Measurements from ENCODE around the gene FAM174C.
A peak's percentile ranks its signal among the peaks of the same experiment; 100 is the strongest.
"Not testable (repeated sequence)": the region's sequence is repeated elsewhere in the genome, so short reads cannot be mapped to it uniquely, and the experiment has no call there.

FAM174C gene

GRCh38 chr19:1304197-1304924 is 29.0 kb downstream of the FAM174C start:
- no peaks in the 10 kb centered on the region for H3K36me3 ChIP-seq (replicated peaks)
- no peaks in the 10 kb centered on the region for H3K27me3 ChIP-seq (ENCODE audit: low read depth)
- in situ Hi-C loops (cut with MboI; ENCODE audit: low sequenced_read_pairs) = no loop called here
- no peaks in the 10 kb centered on the region; the same call in 1 of the 2 replicates for H3K4me1 ChIP-seq
- no peaks in the 10 kb centered on the region for H3K9me3 ChIP-seq
- DNase-seq (ENCODE audit: low spot score in 2 of 2) = no peak
- H3K4me3 ChIP-seq = no peak overlapping the region

DNA sequence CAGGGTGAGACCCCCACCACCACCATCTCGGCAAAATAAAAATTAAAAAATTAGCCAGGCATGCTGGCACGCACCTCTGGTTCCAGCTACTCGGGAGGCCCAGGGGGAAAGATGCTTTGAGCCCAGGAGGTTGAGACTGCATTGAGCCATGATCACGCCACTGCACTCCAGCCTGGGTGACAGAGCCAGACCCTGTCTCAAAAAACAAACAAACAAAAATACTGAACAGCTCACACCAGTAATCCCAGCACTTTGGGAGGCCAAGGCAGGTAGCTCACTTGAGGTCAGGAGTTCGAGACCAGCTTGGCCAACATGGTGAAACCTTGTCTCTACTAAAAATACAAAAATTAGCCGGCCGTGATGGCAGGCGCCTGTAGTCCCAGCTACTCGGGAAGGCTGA is 30.0 kb downstream of the FAM174C start:
- H3K9me3 ChIP-seq; H3K27me3 ChIP-seq (ENCODE audit: low read depth); in situ Hi-C loops (cut with MboI; ENCODE audit: low sequenced_read_pairs); H3K4me3 ChIP-seq; H3K4me1 ChIP-seq; DNase-seq (ENCODE audit: low spot score in 2 of 2); H3K36me3 ChIP-seq (replicated peaks): not testable (repeated sequence)

GRCh38 chr19:1307320-1307719 is 32.0 kb downstream of the FAM174C start:
- Histone ChIP-seq H3K4me1 (no peaks in the 10 kb centered on the region; the same call in 1 of the 2 replicates), H3K27me3 (ENCODE audit: low read depth) (no peaks in the 10 kb centered on the region), H3K4me3 (no peak overlapping the region), H3K36me3 (replicated peaks) (no peaks in the 10 kb centered on the region), H3K9me3 (no peaks in the 10 kb centered on the region)
- DNase-seq (ENCODE audit: low spot score in 2 of 2) = no peak
- in situ Hi-C loops (cut with MboI; ENCODE audit: low sequenced_read_pairs) = no loop called here

- Histone ChIP-seq H3K4me3 (no peak overlapping the region), H3K4me1 (no peaks in the 10 kb centered on the region; the same call in 1 of the 2 replicates), H3K9me3 (no peaks in the 10 kb centered on the region), H3K27me3 (ENCODE audit: low read depth) (no peaks in the 10 kb centered on the region), H3K36me3 (replicated peaks) (no peaks in the 10 kb centered on the region)
- DNase-seq (ENCODE audit: low spot score in 2 of 2) = no peak
- in situ Hi-C loops (cut with MboI; ENCODE audit: low sequenced_read_pairs) = no loop called here
Observed at GRCh38 chr19:1307755-1308303, 32.5 kb downstream of the FAM174C start.

GRCh38 chr19:1308718-1309117 is 33.4 kb downstream of the FAM174C start:
- H3K27me3 ChIP-seq (ENCODE audit: low read depth) = no peaks in the 10 kb centered on the region
- H3K4me3 ChIP-seq = no peak overlapping the region
- DNase-seq (ENCODE audit: low spot score in 2 of 2) = no peak
- H3K9me3 ChIP-seq = no peaks in the 10 kb centered on the region
- no peaks in the 10 kb centered on the region for H3K4me1 ChIP-seq
- H3K36me3 ChIP-seq (replicated peaks) = no peaks in the 10 kb centered on the region
- in situ Hi-C loops (cut with MboI; ENCODE audit: low sequenced_read_pairs) = no loop called here

DNA sequence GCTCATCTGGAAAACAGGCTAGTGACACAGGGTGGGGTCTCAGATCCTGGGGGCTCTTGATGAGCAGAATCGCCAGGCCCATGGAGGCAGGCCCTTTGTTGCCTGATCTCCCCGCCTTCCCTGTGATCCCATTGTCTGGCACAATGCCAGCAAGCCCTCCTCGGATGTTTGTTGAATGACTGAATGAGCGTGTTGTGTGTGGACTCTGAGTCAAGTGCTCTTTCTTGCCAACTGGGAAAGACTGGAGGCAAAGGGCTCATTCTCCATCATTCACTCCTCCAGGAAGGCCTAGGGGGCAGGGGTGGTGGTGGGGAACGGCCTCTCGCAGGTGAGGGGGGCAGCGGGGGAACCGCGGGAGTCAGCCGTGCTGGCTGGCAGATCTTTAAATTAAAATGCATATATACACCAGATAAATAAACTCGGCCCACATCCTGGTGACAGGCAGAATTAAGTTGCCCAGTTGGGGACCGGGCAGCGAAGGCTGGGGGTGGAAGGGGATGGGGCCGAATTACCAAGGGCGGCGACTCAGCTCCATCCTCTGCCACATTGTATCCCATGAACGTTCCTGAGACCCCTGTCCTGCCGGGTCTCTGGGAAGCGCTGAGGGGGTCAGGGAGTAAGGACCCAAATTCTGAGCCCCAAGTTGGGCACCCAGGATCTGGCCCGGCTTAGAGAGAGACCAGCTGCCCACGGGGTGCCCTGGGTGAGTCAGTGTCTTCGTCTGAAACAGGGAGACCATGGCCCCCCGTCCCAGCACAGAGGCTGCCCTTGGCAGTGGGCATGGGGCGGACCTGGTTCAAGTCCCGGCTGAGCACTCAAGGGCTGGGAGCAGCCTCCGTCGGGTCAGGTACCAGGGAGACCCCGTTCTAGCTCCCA is 34.9 kb downstream of the FAM174C start:
- Histone ChIP-seq H3K4me3 (no peak overlapping the region), H3K4me1 (no peaks in the 10 kb centered on the region), H3K36me3 (replicated peaks) (no peaks in the 10 kb centered on the region), H3K27me3 (ENCODE audit: low read depth) (no peaks in the 10 kb centered on the region), H3K9me3 (no peaks in the 10 kb centered on the region)
- no peak for DNase-seq (ENCODE audit: low spot score in 2 of 2)
- in situ Hi-C loops (cut with MboI; ENCODE audit: low sequenced_read_pairs) = no loop called here

DNA sequence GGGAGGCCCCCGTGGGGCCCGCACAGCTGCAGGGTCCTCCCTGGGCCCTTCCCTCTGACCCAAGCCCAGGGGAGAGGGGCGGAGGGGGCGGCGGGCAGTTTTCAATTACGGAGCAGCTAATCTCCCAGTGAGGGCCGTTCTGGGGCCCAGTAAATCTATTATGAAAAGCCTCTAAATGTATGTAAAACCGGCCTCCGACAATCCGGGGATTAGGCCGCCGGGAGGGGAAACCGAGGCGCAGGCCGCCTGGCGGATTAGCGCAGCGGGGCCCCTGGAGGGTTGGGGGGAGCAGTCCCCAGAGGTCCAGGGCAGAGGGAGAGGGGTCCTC is 35.5 kb downstream of the FAM174C start:
- Histone ChIP-seq H3K36me3 (replicated peaks) (no peaks in the 10 kb centered on the region), H3K27me3 (ENCODE audit: low read depth) (no peaks in the 10 kb centered on the region), H3K9me3 (no peaks in the 10 kb centered on the region), H3K4me1 (peaks cover under 1% of the 10 kb centered on the region; the same call in 1 of the 2 replicates), H3K4me3 (no peak overlapping the region)
- no peak for DNase-seq (ENCODE audit: low spot score in 2 of 2)
- in situ Hi-C loops (cut with MboI; ENCODE audit: low sequenced_read_pairs) = no loop called here

- Histone ChIP-seq H3K4me1 (peaks cover 3% of the 10 kb centered on the region; the same call in 1 of the 2 replicates), H3K27me3 (ENCODE audit: low read depth) (no peaks in the 10 kb centered on the region)
- in situ Hi-C loops (cut with MboI; ENCODE audit: low sequenced_read_pairs) = no loop called here
Observed at GRCh38 chr19:1311543-1312091, 36.3 kb downstream of the FAM174C start.

GRCh38 chr19:1312767-1313694 is 37.7 kb downstream of the FAM174C start:
- Histone ChIP-seq H3K36me3 (replicated peaks) (no peaks in the 10 kb centered on the region), H3K4me3 (no peak overlapping the region), H3K9me3 (no peaks in the 10 kb centered on the region), H3K4me1 (peaks cover 3% of the 10 kb centered on the region; the same call in 1 of the 2 replicates), H3K27me3 (ENCODE audit: low read depth) (no peaks in the 10 kb centered on the region; the same call in 1 of the 2 replicates)
- no peak for DNase-seq (ENCODE audit: low spot score in 2 of 2)
- in situ Hi-C loops (cut with MboI; ENCODE audit: low sequenced_read_pairs) = no loop called here

More at GRCh38 chr19:1311543-1312091, 36.3 kb downstream of the FAM174C start:
- no peaks in the 10 kb centered on the region for H3K36me3 ChIP-seq (replicated peaks)
- no peaks in the 10 kb centered on the region for H3K9me3 ChIP-seq
- no peak for DNase-seq (ENCODE audit: low spot score in 2 of 2)
- no peak overlapping the region for H3K4me3 ChIP-seq

- peaks cover 3% of the 10 kb centered on the region; the same call in 1 of the 2 replicates for H3K4me1 ChIP-seq
- no peaks in the 10 kb centered on the region for H3K9me3 ChIP-seq
- no peak overlapping the region for H3K4me3 ChIP-seq
- in situ Hi-C loops (cut with MboI; ENCODE audit: low sequenced_read_pairs) = no loop called here
- H3K27me3 ChIP-seq (ENCODE audit: low read depth) = no peaks in the 10 kb centered on the region; the same call in 1 of the 2 replicates
- H3K36me3 ChIP-seq (replicated peaks) = no peaks in the 10 kb centered on the region
- no peak for DNase-seq (ENCODE audit: low spot score in 2 of 2)
Observed at GRCh38 chr19:1313695-1314613, 38.6 kb downstream of the FAM174C start.

DNA sequence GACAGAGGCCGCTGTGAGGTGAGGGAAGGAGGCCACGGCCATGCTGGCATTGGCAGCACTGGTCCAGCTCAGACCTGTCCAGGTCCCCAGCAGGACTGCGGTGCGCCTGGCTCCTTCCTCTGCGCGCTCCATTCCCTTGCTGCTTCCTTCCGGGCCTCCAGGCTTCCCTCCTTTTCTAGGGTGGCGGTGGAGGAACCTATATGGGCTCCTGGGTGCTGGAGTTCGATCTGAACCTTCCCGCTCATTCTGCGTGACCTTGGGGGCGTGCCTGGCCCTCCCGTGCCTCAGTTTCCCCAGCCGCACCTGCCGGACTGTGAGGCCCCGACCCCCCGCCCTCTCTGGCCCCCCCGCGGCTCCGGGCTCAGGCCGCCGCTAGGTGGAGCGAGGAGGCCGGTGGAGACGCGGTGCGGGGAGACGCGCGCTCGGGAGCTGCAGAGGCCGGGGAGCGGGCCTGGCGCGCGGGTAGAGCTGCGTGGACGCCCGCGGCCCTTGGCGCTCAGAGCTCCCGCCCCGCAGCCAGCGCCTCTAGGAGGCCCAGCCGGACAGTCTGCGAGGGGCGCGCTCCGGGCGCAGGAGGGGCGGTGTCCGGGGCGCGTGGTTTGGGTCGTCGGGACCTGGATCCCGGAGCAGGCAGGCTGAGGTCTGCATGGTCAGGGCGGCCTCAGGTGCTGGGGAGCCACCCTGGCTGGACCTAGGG is 40.3 kb downstream of the FAM174C start:
- peak; percentile 33 to 70 for DNase-seq (ENCODE audit: low spot score in 2 of 2)
- no peaks in the 10 kb centered on the region; the same call in 1 of the 2 replicates for H3K27me3 ChIP-seq (ENCODE audit: low read depth)
- no peaks in the 10 kb centered on the region for H3K9me3 ChIP-seq
- H3K4me1 ChIP-seq = peaks cover 3% of the 10 kb centered on the region; the same call in 1 of the 2 replicates
- no peaks in the 10 kb centered on the region for H3K36me3 ChIP-seq (replicated peaks)
- H3K4me3 ChIP-seq = peak overlapping the region; percentile 9; the same call in 1 of the 2 replicates
- in situ Hi-C loops (cut with MboI; ENCODE audit: low sequenced_read_pairs) = no loop called here

DNA sequence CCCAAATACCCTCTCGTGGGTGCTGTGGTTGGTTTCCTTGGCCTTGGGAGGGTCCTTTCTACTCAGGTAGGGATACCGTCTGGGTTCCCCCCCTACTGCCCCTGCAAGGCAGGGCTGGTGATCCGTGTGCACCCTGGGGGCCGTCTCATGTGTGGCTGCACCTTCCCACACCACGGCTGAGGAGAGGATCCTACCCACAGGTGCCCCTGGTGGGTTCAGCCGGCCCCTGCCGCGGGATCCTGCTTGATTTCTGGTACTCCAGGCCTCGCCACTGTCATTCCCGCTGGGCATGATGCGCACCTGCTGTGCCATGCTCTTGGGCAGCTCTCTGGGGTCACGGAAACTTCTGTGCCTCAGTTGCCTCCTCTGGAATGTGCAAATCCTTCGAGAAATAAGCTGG is 41.1 kb downstream of the FAM174C start:
- Histone ChIP-seq H3K4me1 (peaks cover 3% of the 10 kb centered on the region; the same call in 1 of the 2 replicates), H3K9me3 (no peaks in the 10 kb centered on the region), H3K36me3 (replicated peaks) (no peaks in the 10 kb centered on the region), H3K4me3 (no peak overlapping the region), H3K27me3 (ENCODE audit: low read depth) (no peaks in the 10 kb centered on the region; the same call in 1 of the 2 replicates)
- in situ Hi-C loops (cut with MboI; ENCODE audit: low sequenced_read_pairs) = no loop called here
- DNase-seq (ENCODE audit: low spot score in 2 of 2) = no peak
